ENCODE results near the gene ARMC6. TPM values are rescaled to one million over a fixed set of nuclear protein-coding genes. Genes with fewer than 3 reads are reported as not detected.

Gene ARMC6
- total and polyA plus RNA-seq, 2 experiments from 2014 or later = 23.9 to 45.0 TPM

DNA sequence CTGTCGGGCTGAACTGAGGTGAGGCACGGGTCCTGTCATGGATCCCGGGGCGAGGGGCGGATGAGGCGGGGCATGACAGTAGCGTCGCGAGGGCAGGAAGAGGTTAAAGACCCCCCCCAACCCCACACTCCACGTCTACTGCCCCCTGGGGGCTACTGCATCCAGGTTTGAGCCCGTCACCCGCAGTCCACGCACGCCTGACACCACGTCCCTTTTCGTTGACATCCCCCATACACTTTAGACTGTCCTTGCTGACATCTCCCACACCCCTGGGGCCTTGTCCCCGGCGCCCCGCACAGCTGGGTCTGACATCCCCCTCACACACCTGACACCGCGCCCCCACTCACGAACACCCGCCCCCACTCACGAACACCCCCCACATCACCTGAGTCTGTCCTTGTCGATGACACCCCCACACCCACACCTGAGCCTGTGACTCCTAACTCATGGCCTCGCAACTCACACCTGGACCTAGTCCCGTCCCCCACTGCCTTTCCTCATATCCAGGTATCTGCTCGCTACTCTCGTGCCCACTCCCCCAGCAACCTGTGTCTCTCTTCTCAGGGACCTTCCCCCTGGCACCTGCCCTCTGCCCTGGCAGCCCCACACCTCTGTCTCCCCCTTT lies 30.8 kb downstream of the ARMC6 start:
- 1 to 3% methylated on average over 13 to 29 of the region's 29 CpGs for WGBS, 2 experiments (ENCODE audit: low coverage in 1 of 2, low lambda C conversion rate in 2 of 2, missing lambda C conversion rate in 2 of 2)
- in situ Hi-C loops (cut with MboI) = no loop called here

DNA sequence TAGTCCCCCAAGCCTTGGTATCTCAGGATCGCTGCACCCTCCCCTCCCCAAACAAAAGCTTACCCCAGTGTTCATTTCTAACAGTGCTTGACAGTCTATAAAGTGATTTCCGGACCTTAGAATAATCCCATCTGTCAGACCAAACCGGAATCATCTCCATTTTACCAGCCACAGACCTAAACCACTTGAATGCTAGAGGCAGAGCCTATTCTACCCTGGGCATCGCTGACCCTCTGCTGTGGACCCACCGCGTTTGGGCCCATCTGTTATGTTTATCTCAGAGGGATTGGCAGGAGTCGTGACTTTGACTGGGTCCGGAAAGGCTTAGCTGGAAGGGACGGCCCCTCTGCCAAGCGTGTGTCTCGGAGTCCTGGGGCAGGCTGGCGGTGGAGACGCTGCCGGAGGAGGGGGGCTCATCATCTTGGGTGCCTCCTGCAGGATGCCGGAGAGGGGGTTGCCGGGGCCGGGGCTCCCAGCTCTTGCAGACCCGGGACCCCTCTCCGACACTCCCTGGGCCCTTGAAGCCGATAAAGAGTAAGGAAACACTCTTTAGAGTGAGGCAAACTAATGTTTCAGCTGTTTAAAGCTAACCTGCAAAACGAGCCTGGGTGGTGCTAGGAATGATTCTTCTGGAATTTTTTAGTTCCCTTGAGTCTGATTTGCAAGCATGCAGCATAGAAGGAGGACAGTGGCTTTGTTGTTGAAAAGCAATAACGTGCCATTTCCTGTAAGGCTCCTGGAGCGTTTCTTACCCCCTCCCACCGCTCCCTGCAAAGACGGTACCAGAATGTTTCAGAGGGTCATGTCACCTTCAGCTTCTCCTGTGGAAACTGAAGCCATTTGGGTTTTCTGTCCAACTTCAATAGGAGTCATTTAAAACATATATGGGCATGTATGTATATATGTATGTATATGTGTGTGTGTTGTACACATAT lies 31.7 kb downstream of the ARMC6 start:
- H3K4me1 ChIP-seq (ENCODE audit: insufficient read depth) = peaks cover 12% of the 10 kb centered on the region
- H3K79me2 ChIP-seq (ENCODE audit: insufficient read depth) = no peaks in the 10 kb centered on the region
- WGBS, 2 experiments (ENCODE audit: low coverage in 1 of 2, low lambda C conversion rate in 2 of 2, missing lambda C conversion rate in 2 of 2) = 9 to 10% methylated on average over 25 of the region's 25 CpGs
- H3K9ac ChIP-seq = peak overlapping the region; percentile 73
- no peaks in the 10 kb centered on the region for H3K9me2 ChIP-seq (ENCODE audit: insufficient read depth)
- peak overlapping the region; percentile 61 for H2AFZ ChIP-seq
- in situ Hi-C loops (cut with MboI) = no loop called here
- peak overlapping the region; percentile 80 for H3K4me3 ChIP-seq
- H3K27ac ChIP-seq = no peak overlapping the region
- no peaks in the 10 kb centered on the region for H3K36me3 ChIP-seq (ENCODE audit: low read depth)
- H3F3A ChIP-seq (ENCODE audit: insufficient read depth) = peaks cover 11% of the 10 kb centered on the region
- H3K4me2 ChIP-seq (ENCODE audit: unreplicated experiment) = peak overlapping the region; percentile 81
- TF ChIP-seq EZH2phosphoT487 (IDR thresholded peaks at IDR 0.05; ENCODE audit: insufficient read depth, low read depth) = no peak
- no peaks in the 10 kb centered on the region for H3K9me3 ChIP-seq (ENCODE audit: low read depth)
- no peaks in the 10 kb centered on the region for H3K27me3 ChIP-seq (replicated peaks; ENCODE audit: insufficient read depth)
- no peaks in the 10 kb centered on the region for H4K20me1 ChIP-seq (ENCODE audit: insufficient read depth)
- DNase-seq = peak; percentile 42

More for the DNA sequence above, 30.8 kb downstream of the ARMC6 start:
- TF ChIP-seq EZH2phosphoT487 (IDR thresholded peaks at IDR 0.05; ENCODE audit: insufficient read depth, low read depth) (no peak), EZH2 (IDR thresholded peaks at IDR 0.05; ENCODE audit: insufficient read depth, poor library complexity, severe bottlenecking) (no peak)
- Histone ChIP-seq H3K27me3 (replicated peaks; ENCODE audit: insufficient read depth) (no peaks in the 10 kb centered on the region), H3K9ac (peak overlapping the region; percentile 73), H3K4me2 (ENCODE audit: unreplicated experiment) (peak overlapping the region; percentile 81), H3K27ac (no peak overlapping the region), H2AFZ (peak overlapping the region; percentile 61), H3F3A (ENCODE audit: insufficient read depth) (peaks cover 11% of the 10 kb centered on the region), H3K79me2 (ENCODE audit: insufficient read depth) (no peaks in the 10 kb centered on the region), H3K36me3 (ENCODE audit: low read depth) (no peaks in the 10 kb centered on the region), H3K4me1 (ENCODE audit: insufficient read depth) (peaks cover 12% of the 10 kb centered on the region), H4K20me1 (ENCODE audit: insufficient read depth) (no peaks in the 10 kb centered on the region), H3K4me3 (peak overlapping the region; percentile 80), H3K9me2 (ENCODE audit: insufficient read depth) (no peaks in the 10 kb centered on the region), H3K9me3 (ENCODE audit: low read depth) (no peaks in the 10 kb centered on the region)
- DNase-seq = no peak

DNA sequence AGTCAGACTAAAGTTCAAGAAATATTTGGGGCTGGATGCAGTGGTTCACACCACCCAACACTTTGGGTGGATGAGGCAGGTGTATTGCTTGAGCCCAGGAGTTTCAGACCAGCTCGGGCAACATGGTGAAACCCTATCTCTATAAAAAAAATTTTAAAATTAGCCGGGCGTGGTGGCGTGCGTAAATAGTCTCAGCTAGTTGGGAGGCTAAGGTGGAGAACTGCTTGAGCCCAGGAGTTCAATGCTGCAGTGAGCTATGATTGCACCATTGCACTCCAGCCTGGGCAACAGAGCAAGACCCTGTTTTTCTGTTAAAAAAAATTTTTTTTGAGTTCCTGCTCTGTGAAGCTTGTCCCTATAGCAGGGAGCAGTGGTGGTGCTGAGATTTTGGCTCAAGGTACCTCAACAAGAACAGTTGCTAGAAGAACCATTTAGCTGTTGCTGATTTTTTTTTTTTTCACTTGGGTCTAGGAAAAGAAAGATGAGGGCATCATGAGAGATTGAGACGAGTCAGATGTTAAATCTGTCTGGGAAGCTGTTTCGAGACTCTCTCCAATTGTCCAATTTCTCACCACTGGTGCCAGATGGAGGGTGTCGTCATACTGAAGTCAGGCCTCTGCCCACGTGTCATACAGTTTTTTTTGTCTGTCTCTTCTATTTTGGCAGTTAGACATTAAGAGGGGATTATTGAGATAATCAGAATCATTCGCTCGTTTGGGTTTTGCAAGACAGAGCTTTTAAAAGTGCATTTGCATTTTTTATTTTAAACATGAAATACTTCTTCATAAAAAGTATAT lies 34.1 kb downstream of the ARMC6 start:
- Histone ChIP-seq H3K4me3 (no peak overlapping the region), H3K4me2 (ENCODE audit: unreplicated experiment) (no peak overlapping the region), H3K27ac (no peak overlapping the region), H3F3A (ENCODE audit: insufficient read depth) (peaks cover 2% of the 10 kb centered on the region), H3K9me3 (ENCODE audit: low read depth) (no peaks in the 10 kb centered on the region), H3K9ac (no peak overlapping the region), H3K79me2 (ENCODE audit: insufficient read depth) (no peaks in the 10 kb centered on the region), H3K36me3 (ENCODE audit: low read depth) (no peaks in the 10 kb centered on the region), H3K4me1 (ENCODE audit: insufficient read depth) (peaks cover 9% of the 10 kb centered on the region), H3K9me2 (ENCODE audit: insufficient read depth) (no peaks in the 10 kb centered on the region), H3K27me3 (replicated peaks; ENCODE audit: insufficient read depth) (no peaks in the 10 kb centered on the region), H2AFZ (no peak overlapping the region), H4K20me1 (ENCODE audit: insufficient read depth) (no peaks in the 10 kb centered on the region)
- WGBS, 2 experiments (ENCODE audit: low coverage in 1 of 2, low lambda C conversion rate in 2 of 2, missing lambda C conversion rate in 2 of 2) = 62 to 64% methylated on average over 11 of the region's 11 CpGs
- peak; percentile 68 for DNase-seq
- TF ChIP-seq EZH2phosphoT487 (IDR thresholded peaks at IDR 0.05; ENCODE audit: insufficient read depth, low read depth) = no peak
- in situ Hi-C loops (cut with MboI) = no loop called here

Data from GM23248 (cell line).